Measurements from ENCODE around the gene C22orf39. TPM values are rescaled to one million over a fixed set of nuclear protein-coding genes. Genes with fewer than 3 reads are reported as not detected.

C22orf39 gene
- total and polyA plus RNA-seq, 2 donors (not counting 1 experiment from before 2014, with no cell fraction given), result 37.7 to 47.2 TPM

DNA sequence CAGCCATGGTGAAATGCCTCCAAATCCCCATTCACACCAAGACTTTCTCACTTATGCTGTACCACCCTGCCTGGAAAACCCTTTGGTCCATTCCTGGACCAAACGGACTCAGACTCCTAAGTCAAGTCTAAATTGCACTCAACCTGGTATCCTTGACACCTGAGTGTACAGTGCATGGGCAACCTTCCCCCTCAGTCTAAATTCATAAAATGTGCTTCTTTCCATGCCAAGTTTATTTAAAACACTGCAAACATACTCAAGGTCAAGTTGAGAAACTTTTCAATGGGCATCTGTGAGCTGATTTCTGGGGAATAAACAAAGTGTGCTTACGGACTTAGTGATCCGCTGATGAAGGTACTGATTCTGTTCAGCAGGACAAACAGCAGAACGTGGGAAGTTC is 42.4 kb downstream of the C22orf39 start:
- Histone ChIP-seq H3K27me3 (replicated peaks in 1 of 4; ENCODE audit: control extremely low read depth in 1 of 4, control insufficient read depth in 3 of 4, insufficient read depth in 4 of 4, low read length in 3 of 4) (no peaks in the 10 kb centered on the region), H3K4me1 (ENCODE audit: control insufficient read depth in 2 of 2, insufficient read depth in 2 of 2, low read length in 2 of 2) (peaks cover 6 to 8% of the 10 kb centered on the region in 2 donors), H3K4me3 (ENCODE audit: control extremely low read depth in 1 of 5, extremely low read depth in 1 of 5, insufficient read depth in 1 of 5, low read depth in 2 of 5, low read length in 4 of 5) (no peak overlapping the region), H2AFZ (ENCODE audit: insufficient read depth, low read depth, low read length, poor library complexity, severe bottlenecking) (no peak overlapping the region), H3K36me3 (replicated peaks in 1 of 2; ENCODE audit: control extremely low read depth in 1 of 2, control insufficient read depth in 1 of 2, extremely low read depth in 1 of 2, insufficient read depth in 2 of 2, low read length in 1 of 2) (peaks cover 0 to 72% of the 10 kb centered on the region in 2 experiments), H3K27ac (ENCODE audit: low read length in 2 of 2) (no peak overlapping the region), H4K20me1 (ENCODE audit: control insufficient read depth, insufficient read depth, low read length, poor library complexity, severe bottlenecking) (peaks cover 2% of the 10 kb centered on the region), H3K79me2 (ENCODE audit: control insufficient read depth, insufficient read depth, low read length) (no peaks in the 10 kb centered on the region), H3K9ac (ENCODE audit: low read length) (no peak overlapping the region), H3K9me3 (ENCODE audit: control extremely low read depth in 1 of 3, control insufficient read depth in 2 of 3, insufficient read depth in 1 of 3, low read length in 2 of 3) (no peaks in the 10 kb centered on the region), H3K4me2 (replicated peaks; ENCODE audit: low read depth, low read length, poor library complexity, severe bottlenecking) (no peak overlapping the region)
- TF ChIP-seq, protein P1, sequence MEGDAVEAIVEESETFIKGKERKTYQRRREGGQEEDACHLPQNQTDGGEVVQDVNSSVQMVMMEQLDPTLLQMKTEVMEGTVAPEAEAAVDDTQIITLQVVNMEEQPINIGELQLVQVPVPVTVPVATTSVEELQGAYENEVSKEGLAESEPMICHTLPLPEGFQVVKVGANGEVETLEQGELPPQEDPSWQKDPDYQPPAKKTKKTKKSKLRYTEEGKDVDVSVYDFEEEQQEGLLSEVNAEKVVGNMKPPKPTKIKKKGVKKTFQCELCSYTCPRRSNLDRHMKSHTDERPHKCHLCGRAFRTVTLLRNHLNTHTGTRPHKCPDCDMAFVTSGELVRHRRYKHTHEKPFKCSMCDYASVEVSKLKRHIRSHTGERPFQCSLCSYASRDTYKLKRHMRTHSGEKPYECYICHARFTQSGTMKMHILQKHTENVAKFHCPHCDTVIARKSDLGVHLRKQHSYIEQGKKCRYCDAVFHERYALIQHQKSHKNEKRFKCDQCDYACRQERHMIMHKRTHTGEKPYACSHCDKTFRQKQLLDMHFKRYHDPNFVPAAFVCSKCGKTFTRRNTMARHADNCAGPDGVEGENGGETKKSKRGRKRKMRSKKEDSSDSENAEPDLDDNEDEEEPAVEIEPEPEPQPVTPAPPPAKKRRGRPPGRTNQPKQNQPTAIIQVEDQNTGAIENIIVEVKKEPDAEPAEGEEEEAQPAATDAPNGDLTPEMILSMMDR (IDR thresholded peaks at IDR 0.05), result no peak
- TF ChIP-seq EZH2 (IDR thresholded peaks at IDR 0.05; ENCODE audit: borderline replicate concordance, insufficient read depth, low read depth, low read length, poor library complexity, severe bottlenecking), result no peak
- intact Hi-C loops (cut with micrococcal nuclease), result no loop called here
- ATAC-seq (ENCODE audit: low read depth), result no peak
- Mint-ChIP-seq H3K4me3 (no peak overlapping the region), H3K9me3 (ENCODE audit: insufficient read depth) (no peaks in the 10 kb centered on the region), H3K27me3 (no peaks in the 10 kb centered on the region), H3K27ac (no peak overlapping the region), H3K4me1 (peaks cover 11% of the 10 kb centered on the region)
- ChIA-PET POLR2A (no interaction called here), CTCF (no interaction called here)
- DNase-seq, result no peak
- WGBS (ENCODE audit: insufficient coverage), result 89% methylated on average over 1 of the region's 4 CpGs

DNA sequence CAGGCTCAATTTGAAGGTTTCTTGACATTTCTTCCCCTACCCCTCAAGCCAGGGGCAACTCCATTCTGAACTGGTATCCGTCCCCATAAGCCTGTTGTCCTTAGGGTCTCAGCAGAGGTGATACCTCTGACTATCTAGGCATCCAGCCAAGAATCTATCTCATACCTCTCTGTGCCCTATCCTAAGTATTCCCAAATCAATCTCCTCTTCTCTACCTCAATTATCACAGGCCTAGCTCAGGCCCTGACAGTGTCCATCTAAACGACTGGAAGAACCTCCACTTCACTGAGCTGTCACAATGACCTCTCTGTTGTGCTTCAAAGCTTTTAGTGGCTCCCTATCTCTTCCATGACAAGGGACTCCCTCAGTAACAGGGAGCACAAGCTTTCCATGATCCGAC is 42.8 kb downstream of the C22orf39 start:
- ChIA-PET POLR2A (no interaction called here), CTCF (no interaction called here)
- intact Hi-C loops (cut with micrococcal nuclease), result no loop called here
- Histone ChIP-seq H3K4me3 (ENCODE audit: control extremely low read depth in 1 of 5, extremely low read depth in 1 of 5, insufficient read depth in 1 of 5, low read depth in 2 of 5, low read length in 4 of 5) (no peak overlapping the region), H3K4me1 (ENCODE audit: control insufficient read depth in 2 of 2, insufficient read depth in 2 of 2, low read length in 2 of 2) (peaks cover 6 to 8% of the 10 kb centered on the region in 2 donors), H2AFZ (ENCODE audit: insufficient read depth, low read depth, low read length, poor library complexity, severe bottlenecking) (no peak overlapping the region), H3K27me3 (replicated peaks in 1 of 4; ENCODE audit: control extremely low read depth in 1 of 4, control insufficient read depth in 3 of 4, insufficient read depth in 4 of 4, low read length in 3 of 4) (no peaks in the 10 kb centered on the region), H3K79me2 (ENCODE audit: control insufficient read depth, insufficient read depth, low read length) (no peaks in the 10 kb centered on the region), H3K27ac (ENCODE audit: low read length in 2 of 2) (no peak overlapping the region), H4K20me1 (ENCODE audit: control insufficient read depth, insufficient read depth, low read length, poor library complexity, severe bottlenecking) (no peaks in the 10 kb centered on the region), H3K36me3 (replicated peaks in 1 of 2; ENCODE audit: control extremely low read depth in 1 of 2, control insufficient read depth in 1 of 2, extremely low read depth in 1 of 2, insufficient read depth in 2 of 2, low read length in 1 of 2) (peaks cover 0 to 72% of the 10 kb centered on the region in 2 experiments), H3K4me2 (replicated peaks; ENCODE audit: low read depth, low read length, poor library complexity, severe bottlenecking) (no peak overlapping the region), H3K9ac (ENCODE audit: low read length) (no peak overlapping the region), H3K9me3 (ENCODE audit: control extremely low read depth in 1 of 3, control insufficient read depth in 2 of 3, insufficient read depth in 1 of 3, low read length in 2 of 3) (no peaks in the 10 kb centered on the region)
- Mint-ChIP-seq H3K27me3 (no peaks in the 10 kb centered on the region), H3K9me3 (ENCODE audit: insufficient read depth) (no peaks in the 10 kb centered on the region), H3K4me3 (no peak overlapping the region), H3K27ac (no peak overlapping the region), H3K4me1 (peaks cover 11% of the 10 kb centered on the region)
- TF ChIP-seq, protein P1 (IDR thresholded peaks at IDR 0.05), result no peak
- no peak for TF ChIP-seq EZH2 (IDR thresholded peaks at IDR 0.05; ENCODE audit: borderline replicate concordance, insufficient read depth, low read depth, low read length, poor library complexity, severe bottlenecking)
- DNase-seq, result no peak
- 94% methylated on average over 3 of the region's 3 CpGs for WGBS (ENCODE audit: insufficient coverage)
- no peak for ATAC-seq (ENCODE audit: low read depth)

Data from B cell (primary cell).